ENCODE measurements around the gene SHH.

SHH gene

GRCh38 chr7:155758348-155758747 lies 53.9 kb downstream of the SHH start (continued):
- TF ChIP-seq POU6F1 (CRISPR knock-in tag; IDR thresholded peaks at IDR 0.05; ENCODE audit: borderline replicate concordance, low read depth): no peak
- no peak for TF ChIP-seq ZNF565 (CRISPR knock-in tag; conservative IDR thresholded peaks at IDR 0.05; ENCODE audit: low read depth)
- no peak for TF ChIP-seq OSR1 (CRISPR knock-in tag; IDR thresholded peaks at IDR 0.05)

GRCh38 chr7:155756322-155756721 lies 55.9 kb downstream of the SHH start:
- no peak for ATAC-seq
- TF ChIP-seq ARNTL (CRISPR knock-in tag; IDR thresholded peaks at IDR 0.05; ENCODE audit: borderline replicate concordance, low read depth): no peak
- no peak for TF ChIP-seq CREB5 (CRISPR knock-in tag; IDR thresholded peaks at IDR 0.05; ENCODE audit: low read depth)
- no peak for TF ChIP-seq ZC3H10 (CRISPR knock-in tag; IDR thresholded peaks at IDR 0.05)
- TF ChIP-seq BACH2 (CRISPR knock-in tag; IDR thresholded peaks at IDR 0.05; ENCODE audit: borderline replicate concordance): no peak
- no peak for TF ChIP-seq TSHZ2 (CRISPR knock-in tag; IDR thresholded peaks at IDR 0.05)
- TF ChIP-seq ZNF565 (CRISPR knock-in tag; conservative IDR thresholded peaks at IDR 0.05; ENCODE audit: low read depth): no peak

GRCh38 chr7:155755026-155755425 lies 57.2 kb downstream of the SHH start:
- no peak for TF ChIP-seq PPARA (CRISPR knock-in tag; IDR thresholded peaks at IDR 0.05; ENCODE audit: borderline replicate concordance)
- no peak for TF ChIP-seq ARNTL (CRISPR knock-in tag; IDR thresholded peaks at IDR 0.05; ENCODE audit: borderline replicate concordance, low read depth)
- no peak for TF ChIP-seq RARB (CRISPR knock-in tag; IDR thresholded peaks at IDR 0.05)
- TF ChIP-seq ZNF8 (CRISPR knock-in tag; IDR thresholded peaks at IDR 0.05): no peak
- no peak for TF ChIP-seq TCF4 (CRISPR knock-in tag; IDR thresholded peaks at IDR 0.05; ENCODE audit: borderline replicate concordance)
- TF ChIP-seq ZNF70 (CRISPR knock-in tag; IDR thresholded peaks at IDR 0.05): no peak
- no peak for TF ChIP-seq PATZ1 (CRISPR knock-in tag; IDR thresholded peaks at IDR 0.05; ENCODE audit: borderline replicate concordance)
- TF ChIP-seq SNAI2 (CRISPR knock-in tag; IDR thresholded peaks at IDR 0.05): no peak
- TF ChIP-seq ISL1 (CRISPR knock-in tag; IDR thresholded peaks at IDR 0.05): no peak
- TF ChIP-seq POU6F1 (CRISPR knock-in tag; IDR thresholded peaks at IDR 0.05; ENCODE audit: borderline replicate concordance, low read depth): no peak
- TF ChIP-seq TOX (CRISPR knock-in tag; IDR thresholded peaks at IDR 0.05; ENCODE audit: borderline replicate concordance): no peak
- no peak for TF ChIP-seq ESRRG (CRISPR knock-in tag; IDR thresholded peaks at IDR 0.05)
- ATAC-seq: no peak

- no peak for ATAC-seq
- no peak for TF ChIP-seq ZC3H10 (CRISPR knock-in tag; IDR thresholded peaks at IDR 0.05)
- TF ChIP-seq CREB5 (CRISPR knock-in tag; IDR thresholded peaks at IDR 0.05; ENCODE audit: low read depth): no peak
These were observed 58.1 kb downstream of the SHH start for GRCh38 chr7:155754165-155754564.

Measured in SK-N-SH treated with all-trans-retinoic acid at 6 μM for 48 hours (cell line).